Left colon (tissue), 2 donors: ENCODE measurements around the gene MARS1. TPM values are rescaled to one million over a fixed set of nuclear protein-coding genes. Genes with fewer than 3 reads are reported as not detected.
"Not testable (repeated sequence)": the region's sequence is repeated elsewhere in the genome, so short reads cannot be mapped to it uniquely, and the experiment has no call there.

ENCODE experiments used
- ATAC-seq: fragments of 200-7000 bp; cut with Tn5 transposase; one replicate; pipeline ENCODE4 v1.9.1; 2020; ENCODE audit warnings: mild to moderate bottlenecking, moderate library complexity
- DNase-seq, 2 donors: peaks; one replicate each; pipeline ENCODE4 v3.0.0-alpha.2; 2020
- intact Hi-C, 2 donors: fragments of 100-400 bp; cut with DNase I in 1 of 2; cut with micrococcal nuclease in 1 of 2; formaldehyde crosslinking; loops; one replicate each; pipeline versions ENCODE4 v1.11.2 to v1.14.0; 2022; cut with DNase I, micrococcal nuclease
- total RNA-seq, 2 donors: library from RNA; stranded (reverse); fragmentation: NEBNext Ultra II Directional; extraction: Animal tissue kit (Norgen Biotek cat#: 25700); gene quantifications; one replicate each; pipeline ENCODE4 v1.2.1, GENCODE V29; 2021
- donor health status: DM: no; HTN: no; CAD: no.
- donor health status: DM: yes; HTN: yes; CAD: no.

Gene MARS1
- total RNA-seq, 2 donors from 2014 or later = 89.3 to 125 TPM

GRCh38 chr12:57481671-57482070 lies 6.2 kb upstream of the MARS1 start:
- DNase-seq = no peak
- intact Hi-C loops = no loop called here
- ATAC-seq = no peak

- intact Hi-C loops = no loop called here
- ATAC-seq (no peak), DNase-seq (no peak)
Measured at GRCh38 chr12:57483466-57483865, 4.4 kb upstream of the MARS1 start.

- ATAC-seq = no peak
- intact Hi-C loops = no loop called here
- no peak for DNase-seq
Measured at GRCh38 chr12:57485695-57486094, 2.2 kb upstream of the MARS1 start.

GRCh38 chr12:57487055-57487596 lies 742 bp upstream of the MARS1 start:
- no peak for DNase-seq
- intact Hi-C loops = no loop called here

GRCh38 chr12:57488402-57489156 lies 711 bp downstream of the MARS1 start:
- intact Hi-C loops = no loop called here
- DNase-seq (no peak), ATAC-seq (peak; percentile 40)

More at GRCh38 chr12:57487055-57487596, 742 bp upstream of the MARS1 start:
- ATAC-seq = no peak

- ATAC-seq (no peak), DNase-seq (no peak)
- intact Hi-C loops = no loop called here
Measured at GRCh38 chr12:57489157-57489641, 1.3 kb downstream of the MARS1 start.

- intact Hi-C loops = no loop called here
- ATAC-seq (no peak), DNase-seq (no peak)
Measured at GRCh38 chr12:57490126-57490525, 2.3 kb downstream of the MARS1 start.

- no peak for ATAC-seq
- no peak for DNase-seq
- intact Hi-C loops = no loop called here
Measured at GRCh38 chr12:57491393-57492280, 3.8 kb downstream of the MARS1 start.

GRCh38 chr12:57495051-57495701 lies 7.3 kb downstream of the MARS1 start:
- intact Hi-C loops, DNase-seq, ATAC-seq: not testable (repeated sequence)

- DNase-seq (no peak), ATAC-seq (no peak)
- intact Hi-C loops = no loop called here
Measured at GRCh38 chr12:57496822-57497221, 9.0 kb downstream of the MARS1 start.

- DNase-seq (no peak), ATAC-seq (no peak)
- intact Hi-C loops = no loop called here
Measured at GRCh38 chr12:57497223-57498131, 9.6 kb downstream of the MARS1 start.

GRCh38 chr12:57498132-57498502 lies 10.2 kb downstream of the MARS1 start:
- DNase-seq (no peak), ATAC-seq (no peak)
- intact Hi-C loops = no loop called here

GRCh38 chr12:57498571-57498970 lies 10.7 kb downstream of the MARS1 start:
- ATAC-seq (no peak), DNase-seq (no peak)
- intact Hi-C loops = no loop called here

- ATAC-seq = no peak
- no peak for DNase-seq
- intact Hi-C loops = no loop called here
Measured at GRCh38 chr12:57500213-57500612, 12.3 kb downstream of the MARS1 start.

GRCh38 chr12:57502311-57502969 lies 14.6 kb downstream of the MARS1 start:
- DNase-seq, ATAC-seq, intact Hi-C loops: not testable (repeated sequence)

- DNase-seq, intact Hi-C loops, ATAC-seq: not testable (repeated sequence)
Measured at GRCh38 chr12:57506541-57506940, 18.7 kb downstream of the MARS1 start.

- ATAC-seq, DNase-seq, intact Hi-C loops: not testable (repeated sequence)
Measured at GRCh38 chr12:57507796-57508195, 19.9 kb downstream of the MARS1 start.

GRCh38 chr12:57511161-57511560 lies 23.3 kb downstream of the MARS1 start:
- DNase-seq (no peak), ATAC-seq (no peak)
- intact Hi-C loops = no loop called here
